Endodermal cell (in vitro differentiated cells): Measurements from ENCODE around the gene KIF5C. TPM values are rescaled to one million over a fixed set of nuclear protein-coding genes. Genes with fewer than 3 reads are reported as not detected.

Source experiments
- DNase-seq: peaks from one replicate; pipeline ENCODE4 v3.0.0-alpha.2; 2017
- H3K27ac ChIP-seq: 2 replicates; pipeline ENCODE4 v1.5.1; 2013; ENCODE audit warnings: mild to moderate bottlenecking, low read depth, low read length, moderate library complexity
- H3K27me3 ChIP-seq: 2 replicates; pipeline ENCODE4 v1.6.1; 2013; ENCODE audit warnings: mild to moderate bottlenecking, low read length, moderate library complexity; ENCODE audit not compliant: insufficient read depth, control insufficient read depth, poor library complexity, severe bottlenecking
- H3K36me3 ChIP-seq: 2 replicates; pipeline ENCODE4 v1.7.0; 2013; ENCODE audit warnings: mild to moderate bottlenecking, low read length, moderate library complexity; ENCODE audit not compliant: control insufficient read depth, insufficient read depth
- H3K4me1 ChIP-seq: one replicate; pipeline ENCODE4 v1.7.0; 2013; ENCODE audit warnings: low read length; ENCODE audit not compliant: control insufficient read depth, insufficient read depth
- H3K4me3 ChIP-seq: 2 replicates; pipeline ENCODE4 v1.5.1; 2013; ENCODE audit warnings: mild to moderate bottlenecking, low read length, moderate library complexity
- H3K9ac ChIP-seq: 2 replicates; pipeline ENCODE4 v1.6.1; 2013; ENCODE audit warnings: mild to moderate bottlenecking, low read length, moderate library complexity; ENCODE audit not compliant: poor library complexity, severe bottlenecking; ENCODE audit errors: extremely low read depth
- H3K9me3 ChIP-seq: 2 replicates; pipeline ENCODE4 v1.6.1; 2013; ENCODE audit warnings: mild to moderate bottlenecking, low read length, moderate library complexity; ENCODE audit not compliant: control insufficient read depth
- H3K27ac Mint-ChIP-seq: 2 replicates; pipeline ENCODE4 v1.8.0; 2020; ENCODE audit warnings: mixed read lengths
- H3K27me3 Mint-ChIP-seq: 2 replicates; pipeline ENCODE4 v1.8.0; 2021; ENCODE audit warnings: mild to moderate bottlenecking, mixed read lengths; ENCODE audit not compliant: insufficient read depth
- H3K36me3 Mint-ChIP-seq: 2 replicates; pipeline ENCODE4 v1.8.0; 2020; ENCODE audit warnings: low read depth, mixed read lengths
- H3K4me1 Mint-ChIP-seq: 2 replicates; pipeline ENCODE4 v1.8.0; 2020; ENCODE audit warnings: mixed read lengths
- H3K4me3 Mint-ChIP-seq: 2 replicates; pipeline ENCODE4 v1.8.0; 2020; ENCODE audit warnings: mild to moderate bottlenecking, moderate library complexity, mixed read lengths
- H3K9me3 Mint-ChIP-seq: 2 replicates; pipeline ENCODE4 v1.8.0; 2020; ENCODE audit warnings: mild to moderate bottlenecking, mixed read lengths
- WGBS, 2 experiments: methylation state at CpG; one replicate each; pipeline versions ENCODE4 v1.1.5 to v1.1.7; 2013; ENCODE audit warnings: missing lambda C conversion rate in 2 of 2, mixed read lengths in 1 of 2; ENCODE audit not compliant: insufficient coverage in 1 of 2, insufficient read length in 1 of 2; 5-methylcytosine and 5-hydroxymethylcytosine counted together
- total RNA-seq, 2 donors: library from RNA; stranded (reverse); fragmentation: NEBNext Ultra II Directional in 1 of 2; extraction: Animal tissue kit (Norgen Biotek cat#: 25700) in 1 of 2; gene quantifications; 2 replicates in 1 of 2; 3 replicates in 1 of 2; pipeline ENCODE4 v1.2.1, GENCODE V29; 2021
- TF ChIP-seq, protein P1 (sequence below): fragments of 200-600 bp; sonication (generic); conservative IDR thresholded peaks from 2 replicates; pipeline ENCODE4 v1.5.0; 2021; ENCODE audit warnings: antibody characterized with exemption, mild to moderate bottlenecking

KIF5C gene
- total RNA-seq, 2 donors from 2014 or later: 39.1 to 41.9 TPM

DNA sequence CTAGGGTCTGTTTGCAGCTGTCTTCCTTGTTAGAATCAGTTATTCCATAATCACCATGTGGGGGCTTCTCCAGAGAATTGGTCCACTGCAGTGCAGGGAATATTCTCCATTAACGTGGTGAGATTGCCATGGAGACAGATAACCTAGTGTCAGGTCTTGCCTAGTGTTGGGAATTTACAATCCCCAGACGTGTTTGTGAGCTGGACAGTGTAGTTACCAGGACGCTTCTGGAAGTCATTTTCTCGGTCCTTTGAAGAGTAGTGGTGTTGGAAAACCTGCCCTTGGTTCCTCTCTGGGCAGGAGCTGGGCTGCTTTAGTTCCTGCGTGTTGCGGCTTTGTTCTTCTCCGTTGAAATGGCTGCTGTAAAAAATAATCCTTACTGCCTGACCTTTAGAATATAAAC, 94.6 kb downstream of the KIF5C start:
- H3K4me1 Mint-ChIP-seq: peaks cover 8% of the 10 kb centered on the region
- no peak for DNase-seq
- no peaks in the 10 kb centered on the region for H3K9me3 ChIP-seq
- peak overlapping the region; percentile 48 for H3K27ac ChIP-seq
- H3K36me3 Mint-ChIP-seq: peaks cover 12% of the 10 kb centered on the region
- peaks cover 15% of the 10 kb centered on the region for H3K36me3 ChIP-seq
- TF ChIP-seq, protein P1, sequence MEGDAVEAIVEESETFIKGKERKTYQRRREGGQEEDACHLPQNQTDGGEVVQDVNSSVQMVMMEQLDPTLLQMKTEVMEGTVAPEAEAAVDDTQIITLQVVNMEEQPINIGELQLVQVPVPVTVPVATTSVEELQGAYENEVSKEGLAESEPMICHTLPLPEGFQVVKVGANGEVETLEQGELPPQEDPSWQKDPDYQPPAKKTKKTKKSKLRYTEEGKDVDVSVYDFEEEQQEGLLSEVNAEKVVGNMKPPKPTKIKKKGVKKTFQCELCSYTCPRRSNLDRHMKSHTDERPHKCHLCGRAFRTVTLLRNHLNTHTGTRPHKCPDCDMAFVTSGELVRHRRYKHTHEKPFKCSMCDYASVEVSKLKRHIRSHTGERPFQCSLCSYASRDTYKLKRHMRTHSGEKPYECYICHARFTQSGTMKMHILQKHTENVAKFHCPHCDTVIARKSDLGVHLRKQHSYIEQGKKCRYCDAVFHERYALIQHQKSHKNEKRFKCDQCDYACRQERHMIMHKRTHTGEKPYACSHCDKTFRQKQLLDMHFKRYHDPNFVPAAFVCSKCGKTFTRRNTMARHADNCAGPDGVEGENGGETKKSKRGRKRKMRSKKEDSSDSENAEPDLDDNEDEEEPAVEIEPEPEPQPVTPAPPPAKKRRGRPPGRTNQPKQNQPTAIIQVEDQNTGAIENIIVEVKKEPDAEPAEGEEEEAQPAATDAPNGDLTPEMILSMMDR: no peak
- H3K4me3 Mint-ChIP-seq: no peak overlapping the region
- 72 to 90% methylated on average over 2 to 7 of the region's 7 CpGs for WGBS, 2 experiments
- H3K9me3 Mint-ChIP-seq: no peaks in the 10 kb centered on the region
- H3K27me3 ChIP-seq: no peaks in the 10 kb centered on the region
- H3K4me3 ChIP-seq: no peak overlapping the region
- H3K27ac Mint-ChIP-seq: no peak overlapping the region
- peaks cover 2% of the 10 kb centered on the region for H3K27me3 Mint-ChIP-seq
- H3K9ac ChIP-seq: no peak overlapping the region
- no peaks in the 10 kb centered on the region for H3K4me1 ChIP-seq

DNA sequence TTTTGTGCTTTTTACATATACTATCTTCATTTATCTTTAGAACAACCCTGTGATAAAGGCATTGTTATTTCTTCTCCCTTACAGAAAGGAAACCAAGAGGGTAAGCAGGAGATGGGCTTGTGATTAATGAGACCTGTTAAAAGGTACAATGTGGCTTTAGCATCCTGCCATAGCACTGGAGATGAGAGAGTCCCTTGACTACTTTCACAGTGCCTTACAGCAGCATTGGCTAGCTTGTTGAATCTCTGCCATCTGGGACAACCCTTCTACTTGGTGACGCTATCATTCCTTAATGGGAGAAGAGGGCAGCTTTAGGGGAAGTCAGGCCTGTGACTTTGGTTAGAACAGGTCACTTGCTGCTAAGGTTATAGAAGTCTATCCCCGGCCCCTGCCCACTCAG, 95.4 kb downstream of the KIF5C start:
- Mint-ChIP-seq H3K27ac (no peak overlapping the region), H3K36me3 (peaks cover 13% of the 10 kb centered on the region), H3K4me3 (no peak overlapping the region), H3K4me1 (peaks cover 8% of the 10 kb centered on the region), H3K27me3 (no peaks in the 10 kb centered on the region), H3K9me3 (no peaks in the 10 kb centered on the region)
- 92 to 100% methylated on average over 1 to 2 of the region's 2 CpGs for WGBS, 2 experiments
- no peak for DNase-seq
- no peak overlapping the region for H3K4me3 ChIP-seq
- no peak overlapping the region for H3K27ac ChIP-seq
- H3K36me3 ChIP-seq: peaks cover 17% of the 10 kb centered on the region
- H3K27me3 ChIP-seq: no peaks in the 10 kb centered on the region
- no peaks in the 10 kb centered on the region for H3K4me1 ChIP-seq
- TF ChIP-seq, protein P1: no peak
- no peaks in the 10 kb centered on the region for H3K9me3 ChIP-seq
- no peak overlapping the region for H3K9ac ChIP-seq

DNA sequence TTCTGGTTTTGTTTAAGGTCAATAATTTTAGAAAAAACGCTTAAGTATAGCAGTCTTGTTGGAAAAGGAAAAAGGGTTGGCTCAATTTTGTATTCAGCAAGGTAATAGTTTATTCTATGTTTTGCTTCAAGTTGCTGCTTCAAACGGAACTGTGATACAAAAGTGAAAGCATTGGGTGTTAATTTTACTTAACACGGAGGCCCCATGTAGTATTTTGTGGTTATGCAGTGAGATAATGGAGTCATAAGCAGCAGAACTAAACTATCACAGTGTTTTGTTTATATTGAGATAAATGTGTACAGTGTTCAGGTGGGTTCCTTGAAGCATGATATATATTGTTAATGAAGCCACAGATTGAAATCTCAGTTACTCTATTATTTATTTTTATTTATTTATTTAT, 96.5 kb downstream of the KIF5C start:
- Mint-ChIP-seq H3K4me1 (peaks cover 8% of the 10 kb centered on the region), H3K27me3 (no peaks in the 10 kb centered on the region), H3K4me3 (no peak overlapping the region), H3K9me3 (no peaks in the 10 kb centered on the region), H3K36me3 (peaks cover 13% of the 10 kb centered on the region), H3K27ac (no peak overlapping the region)
- WGBS, 2 experiments: 91 to 100% methylated on average over 3 of the region's 3 CpGs
- Histone ChIP-seq H3K27me3 (no peaks in the 10 kb centered on the region), H3K36me3 (peaks cover 17% of the 10 kb centered on the region), H3K9me3 (no peaks in the 10 kb centered on the region), H3K4me3 (no peak overlapping the region), H3K4me1 (no peaks in the 10 kb centered on the region), H3K27ac (no peak overlapping the region), H3K9ac (no peak overlapping the region)
- no peak for DNase-seq
- TF ChIP-seq, protein P1: no peak
